ENCODE measurements around the gene MEIS3.

The MEIS3 gene

DNA sequence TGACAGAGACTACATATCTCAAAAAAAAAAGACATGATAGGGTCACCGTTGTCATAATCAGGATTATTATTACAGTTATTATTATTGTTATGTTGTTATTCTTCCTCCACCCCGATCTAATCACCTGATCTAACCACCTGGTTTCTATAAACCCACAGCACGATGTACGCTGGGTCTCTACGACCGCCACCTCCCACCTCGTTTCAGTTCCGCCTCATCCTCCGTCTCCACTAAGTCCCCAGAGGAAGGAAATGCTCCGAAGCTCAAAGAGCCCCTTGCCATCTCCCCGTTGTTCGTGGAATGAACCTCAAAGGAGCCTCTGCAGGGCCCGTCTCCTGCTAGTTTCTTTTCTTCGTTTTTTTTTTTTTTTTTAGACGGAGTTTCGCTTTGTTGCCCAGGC is 15.9 kb upstream of the MEIS3 start:
- DNase-seq = no peak

- DNase-seq = no peak
These were observed 14.8 kb upstream of the MEIS3 start for GRCh38 chr19:47434088-47434487.

- DNase-seq = no peak
These were observed 13.8 kb upstream of the MEIS3 start for GRCh38 chr19:47433121-47433520.

- no peak for DNase-seq
These were observed 13.2 kb upstream of the MEIS3 start for GRCh38 chr19:47432499-47432898.

DNA sequence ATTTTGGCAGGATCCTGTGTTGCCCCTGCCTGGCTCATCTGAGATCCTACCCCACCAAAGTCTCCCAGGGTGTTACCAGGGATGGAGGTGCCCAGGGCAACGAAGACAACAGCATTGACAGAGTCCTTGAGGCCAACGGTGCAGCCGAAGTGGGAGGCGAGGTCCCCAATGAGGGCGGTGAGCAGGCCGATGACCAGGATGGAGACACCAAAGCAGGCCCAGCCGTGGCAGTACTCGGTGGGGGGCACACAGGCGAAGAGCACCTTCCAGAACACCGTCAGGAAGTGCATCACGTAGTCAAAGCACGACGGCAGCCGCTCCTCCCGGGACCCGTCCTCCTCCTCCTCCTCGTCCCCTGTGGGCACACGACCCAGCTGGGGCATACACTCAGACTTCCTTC is 12.8 kb upstream of the MEIS3 start:
- no peak for DNase-seq

DNA sequence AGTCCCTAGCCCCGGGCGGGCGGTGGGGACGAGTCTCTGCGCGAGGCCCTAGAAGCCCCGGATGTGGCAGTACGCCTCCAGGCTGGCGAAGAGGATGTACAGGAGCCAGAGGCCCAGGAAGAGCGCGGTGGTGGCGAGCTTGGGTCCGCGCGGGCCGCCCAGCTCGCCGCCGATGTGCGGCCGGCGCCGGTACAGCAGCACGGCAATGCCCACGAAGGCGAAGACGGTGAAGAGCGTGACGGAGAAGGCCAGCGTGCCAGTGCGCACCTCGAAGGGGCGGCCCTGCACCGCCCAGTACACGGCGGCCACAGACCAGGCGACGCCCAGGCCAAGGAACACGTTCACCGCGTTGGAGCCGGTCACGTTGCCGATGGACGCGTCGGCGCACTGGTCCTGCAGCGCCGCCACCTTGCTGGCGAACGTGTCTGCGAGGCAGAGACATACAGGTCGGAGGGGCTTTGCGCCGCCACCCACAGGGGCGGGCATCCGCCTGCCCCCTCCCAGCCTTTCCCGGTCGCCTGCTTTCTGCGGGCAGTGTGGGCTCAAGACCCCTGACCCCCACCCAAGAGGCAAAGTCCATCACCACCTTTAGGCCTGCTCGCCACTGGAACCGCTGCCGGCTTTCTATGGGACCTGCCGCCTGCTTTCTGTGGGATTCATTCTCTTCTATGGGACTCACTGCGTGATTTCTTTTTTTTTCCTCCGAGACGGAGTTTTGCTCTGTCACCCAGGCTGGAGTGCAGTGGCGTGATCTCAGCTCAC is 10.9 kb upstream of the MEIS3 start:
- DNase-seq = no peak

GRCh38 chr19:47429140-47429793 is 9.9 kb upstream of the MEIS3 start:
- DNase-seq = no peak

DNA sequence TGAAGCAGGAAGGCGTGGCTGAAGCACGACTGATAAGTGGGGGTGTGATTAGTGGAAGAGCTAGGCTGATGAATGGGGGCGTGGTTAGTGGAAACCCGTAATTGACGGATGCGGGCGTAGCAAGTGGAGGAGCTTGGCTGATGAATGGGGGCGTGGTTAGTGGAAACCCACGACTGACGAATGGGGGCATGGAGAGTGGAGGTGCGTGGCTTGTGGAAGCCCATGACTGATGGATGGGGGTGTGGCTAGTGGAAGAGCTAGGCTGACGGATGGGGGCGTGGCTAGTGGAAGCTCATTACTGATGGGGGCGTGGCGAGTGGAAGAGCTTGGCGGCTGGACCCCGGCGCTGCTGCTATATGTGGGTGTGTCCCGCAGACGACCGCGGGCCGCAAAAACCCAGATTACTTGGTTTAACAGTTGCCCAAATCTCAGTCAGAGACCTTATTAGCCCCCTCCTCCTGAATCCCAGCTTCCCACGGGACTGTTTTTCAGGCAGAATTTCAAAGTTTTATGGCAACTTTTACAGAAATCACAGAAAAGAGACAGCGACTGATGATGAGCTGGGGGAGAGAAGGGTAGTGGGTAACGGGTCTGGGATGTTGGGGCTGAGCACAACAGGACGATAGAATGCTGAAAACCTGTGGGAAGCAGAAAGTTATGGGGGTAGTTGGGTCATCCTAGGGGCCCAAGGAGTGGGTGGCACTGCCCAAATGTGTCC is 9.0 kb upstream of the MEIS3 start:
- peak; percentile 81 to 87 for DNase-seq

- DNase-seq = peak; percentile 55 to 69
These were observed 8.2 kb upstream of the MEIS3 start for GRCh38 chr19:47427241-47428176.

- no peak for DNase-seq
These were observed 4.0 kb upstream of the MEIS3 start for GRCh38 chr19:47423203-47423882.

DNA sequence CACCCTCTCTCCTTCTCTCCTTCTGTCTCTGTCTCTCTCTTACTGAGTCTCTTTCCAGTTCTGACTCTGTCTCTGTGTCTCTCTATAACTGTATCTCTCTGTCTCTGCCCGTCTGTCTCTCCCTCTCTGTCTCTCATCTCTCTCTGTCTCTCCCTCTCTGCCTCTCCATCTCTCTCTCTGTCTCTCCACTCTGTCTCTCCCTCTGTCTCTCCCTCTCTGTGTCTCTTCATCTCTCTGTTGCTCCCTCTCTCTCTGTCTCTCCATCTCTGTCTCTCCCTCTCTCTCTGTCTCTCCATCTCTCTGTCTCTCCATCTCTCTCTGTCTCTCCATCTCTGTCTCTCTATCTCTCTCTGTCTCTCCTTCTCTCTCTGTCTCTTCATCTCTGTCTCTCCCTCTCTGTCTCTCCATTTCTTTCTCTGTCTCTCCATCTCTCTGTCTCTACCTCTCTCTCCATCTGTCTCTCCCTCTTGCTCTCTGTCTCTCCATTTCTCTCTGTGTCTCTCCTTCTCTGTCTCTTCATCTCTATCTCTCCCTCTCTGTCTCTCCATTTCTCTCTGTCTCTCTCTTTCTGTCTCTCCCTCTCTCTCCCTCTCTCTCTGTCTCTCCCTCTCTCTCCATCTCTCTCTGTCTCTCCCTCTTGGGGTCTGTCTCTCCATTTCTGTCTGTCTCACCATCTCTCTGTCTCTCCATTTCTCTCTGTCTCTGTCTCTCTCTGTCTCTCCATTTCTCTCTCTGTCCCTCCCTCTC is 3.3 kb upstream of the MEIS3 start:
- no peak for DNase-seq

DNA sequence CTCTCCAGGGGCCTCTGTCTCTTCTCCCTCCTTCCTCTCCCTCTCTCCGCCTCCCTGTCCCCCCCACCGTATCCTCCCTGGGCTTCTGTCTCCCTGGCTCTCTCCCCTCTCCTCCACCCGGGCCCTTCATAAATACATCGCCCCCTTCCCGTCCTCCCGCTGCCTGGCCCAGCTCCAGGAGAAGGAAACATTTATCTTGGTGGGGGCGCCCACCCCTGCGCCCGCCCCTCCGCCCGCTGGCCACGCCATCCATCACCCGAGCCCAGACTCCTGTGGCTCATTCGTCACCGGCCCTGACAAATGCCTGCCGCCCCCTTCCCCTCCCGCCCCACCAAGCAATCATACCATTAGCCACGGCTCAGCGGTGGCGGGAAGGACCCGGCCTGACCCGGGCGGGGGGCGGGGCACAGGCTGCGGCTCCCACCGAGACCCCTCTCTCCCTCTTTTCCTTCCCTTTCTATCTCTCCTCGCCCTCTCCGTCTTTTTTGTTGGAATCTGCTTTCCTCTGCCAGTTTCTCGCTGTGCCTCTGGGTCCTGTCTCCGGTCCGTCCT is 2.6 kb upstream of the MEIS3 start:
- no peak for DNase-seq

DNA sequence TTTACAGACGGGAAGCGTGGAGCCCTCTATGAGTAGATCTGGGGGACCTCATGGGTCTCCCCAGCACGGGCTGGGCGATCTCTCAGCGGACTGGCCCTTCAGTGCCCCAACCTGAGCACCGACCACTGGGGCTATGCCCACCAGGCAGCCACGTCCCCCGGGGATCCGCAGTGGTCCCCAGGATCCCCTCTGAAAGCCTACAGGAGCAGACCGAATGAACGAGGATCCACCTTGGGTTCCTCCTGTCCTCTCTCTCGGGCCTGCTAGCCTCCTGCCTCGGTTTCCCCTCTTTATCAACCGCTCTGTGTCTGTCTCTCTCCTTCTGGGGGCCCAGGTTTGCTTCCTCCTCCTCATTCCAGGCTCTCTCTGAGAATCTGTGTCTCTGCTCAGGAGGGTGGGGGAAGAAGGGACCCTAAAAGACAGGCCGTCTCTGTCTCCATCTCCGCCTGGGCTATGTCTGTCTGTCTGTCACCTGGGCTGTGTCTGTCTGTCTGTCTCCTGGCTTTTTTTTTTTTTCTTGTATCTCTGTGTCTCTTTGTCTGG is 2.0 kb upstream of the MEIS3 start:
- no peak for DNase-seq

GRCh38 chr19:47419789-47420188 is 462 bp upstream of the MEIS3 start:
- no peak for DNase-seq

DNA sequence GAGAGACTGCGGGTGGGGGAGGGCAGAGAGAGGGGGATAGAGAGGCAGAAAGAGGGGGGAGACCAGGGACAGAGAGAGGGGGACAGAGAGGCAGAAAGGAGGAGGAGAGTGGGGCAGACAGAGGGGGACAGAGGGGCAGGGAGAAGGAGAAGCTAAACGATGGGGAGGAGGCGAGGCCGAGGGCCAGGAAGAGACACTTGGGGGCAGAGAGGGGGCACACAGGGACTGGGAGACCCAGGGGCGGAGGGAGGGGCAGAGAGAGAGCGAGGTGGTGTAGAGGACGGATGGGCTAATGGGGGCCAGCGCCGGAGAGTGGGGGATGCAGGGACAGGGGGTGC is 666 bp downstream of the MEIS3 start:
- no peak for DNase-seq

GRCh38 chr19:47417746-47418691 is 1.3 kb downstream of the MEIS3 start:
- DNase-seq = peak in 1 of 2 donors; percentile 24

GRCh38 chr19:47417107-47417745 is 2.1 kb downstream of the MEIS3 start:
- DNase-seq = no peak

DNA sequence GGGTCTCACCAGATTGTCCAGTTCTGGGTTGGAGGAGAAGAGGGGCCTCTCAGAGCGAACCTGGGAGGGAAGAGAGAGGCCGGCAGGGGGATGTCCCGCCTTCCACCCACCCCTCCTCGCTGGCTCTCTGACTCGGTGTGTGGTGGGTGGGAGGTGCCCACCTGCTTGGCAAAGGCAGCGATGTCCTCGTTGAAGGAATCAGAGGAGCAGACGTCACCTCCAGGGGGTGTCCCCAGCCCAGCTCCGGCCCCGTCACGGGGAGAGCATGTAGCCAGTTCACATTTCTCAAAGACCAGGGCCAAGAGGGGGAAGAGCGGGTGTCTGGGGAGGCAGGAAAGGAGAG is 2.7 kb downstream of the MEIS3 start:
- no peak for DNase-seq

GRCh38 chr19:47415953-47416642 is 3.2 kb downstream of the MEIS3 start:
- DNase-seq = no peak
